SJCRH30 (cell line): ENCODE results near the gene RPS16. TPM values are rescaled to one million over a fixed set of nuclear protein-coding genes. Genes with fewer than 3 reads are reported as not detected.

Experiments used
- DNase-seq, 2 experiments: peaks; one replicate each; pipeline ENCODE4 v3.0.0-alpha.2; 2015 to 2020
- H3K27ac ChIP-seq: fragments of 250-450 bp; sonication (Bioruptor Pico); 2 replicates; pipeline ENCODE4 v1.5.1; 2020; ENCODE audit warnings: mild to moderate bottlenecking, moderate library complexity
- H3K27me3 ChIP-seq: fragments of 250-450 bp; sonication (Bioruptor Pico); 2 replicates; pipeline ENCODE4 v1.5.1; 2020; ENCODE audit warnings: mild to moderate bottlenecking, moderate library complexity
- H3K36me3 ChIP-seq: fragments of 250-450 bp; sonication (Bioruptor Pico); 2 replicates; pipeline ENCODE4 v1.5.1; 2020; ENCODE audit warnings: mild to moderate bottlenecking, moderate library complexity
- H3K4me1 ChIP-seq: fragments of 250-450 bp; sonication (Bioruptor Pico); 2 replicates; pipeline ENCODE4 v1.5.1; 2020; ENCODE audit warnings: mild to moderate bottlenecking, moderate library complexity
- H3K4me3 ChIP-seq: fragments of 250-450 bp; sonication (Bioruptor Pico); 2 replicates; pipeline ENCODE4 v1.5.1; 2020; ENCODE audit warnings: mild to moderate bottlenecking, moderate library complexity
- H3K9me3 ChIP-seq: fragments of 250-450 bp; sonication (Bioruptor Pico); replicated peaks from 2 replicates; pipeline ENCODE4 v1.5.1; 2020; ENCODE audit warnings: mild to moderate bottlenecking, moderate library complexity
- total RNA-seq: library from RNA; depleted of rRNA; stranded (reverse); fragments of >200 nt; shearing (Covaris generic); gene quantifications from 2 replicates; pipeline ENCODE4 v1.2.3, GENCODE V29; 2014

Gene RPS16
- total RNA-seq, 1 experiment from 2014 or later: 1,718 TPM

- peak overlapping the region; percentile 64 for H3K4me3 ChIP-seq
- H3K36me3 ChIP-seq: no peaks in the 10 kb centered on the region
- H3K27ac ChIP-seq: peak overlapping the region; percentile 49
- DNase-seq: peak; percentile 61 to 70
- peaks cover 14% of the 10 kb centered on the region for H3K4me1 ChIP-seq
- H3K9me3 ChIP-seq: no peaks in the 10 kb centered on the region
- H3K27me3 ChIP-seq: no peaks in the 10 kb centered on the region
Observed at GRCh38 chr19:39409208-39410016, 26.3 kb downstream of the RPS16 start.

GRCh38 chr19:39408392-39409207 lies 27.1 kb downstream of the RPS16 start:
- Histone ChIP-seq H3K36me3 (no peaks in the 10 kb centered on the region), H3K4me3 (no peak overlapping the region), H3K4me1 (peaks cover 19% of the 10 kb centered on the region), H3K27me3 (no peaks in the 10 kb centered on the region), H3K9me3 (no peaks in the 10 kb centered on the region), H3K27ac (no peak overlapping the region)
- no peak for DNase-seq

- Histone ChIP-seq H3K36me3 (no peaks in the 10 kb centered on the region), H3K4me1 (peaks cover 19% of the 10 kb centered on the region), H3K9me3 (no peaks in the 10 kb centered on the region), H3K27me3 (no peaks in the 10 kb centered on the region), H3K4me3 (peak overlapping the region; percentile 96), H3K27ac (no peak overlapping the region)
- DNase-seq: no peak
Observed at GRCh38 chr19:39407660-39408391, 27.9 kb downstream of the RPS16 start.

GRCh38 chr19:39407410-39407659 lies 28.4 kb downstream of the RPS16 start:
- Histone ChIP-seq H3K27me3 (no peaks in the 10 kb centered on the region), H3K36me3 (no peaks in the 10 kb centered on the region), H3K4me1 (peaks cover 21% of the 10 kb centered on the region), H3K27ac (no peak overlapping the region; the same call in 1 of the 2 replicates), H3K9me3 (no peaks in the 10 kb centered on the region), H3K4me3 (peak overlapping the region; percentile 96)
- no peak for DNase-seq

- Histone ChIP-seq H3K4me1 (peaks cover 23% of the 10 kb centered on the region), H3K4me3 (peak within 1 kb of the TSS; percentile 96), H3K27ac (peak within 1 kb of the TSS; percentile 32; the same call in 1 of the 2 replicates), H3K36me3 (no peaks in the 10 kb centered on the region), H3K27me3 (no peaks in the 10 kb centered on the region), H3K9me3 (no peaks in the 10 kb centered on the region)
- peak; percentile 83 to 90 for DNase-seq
Observed at GRCh38 chr19:39406656-39407409, 28.9 kb downstream of the RPS16 start, which contains the start of gene ZFP36. Gene ZFP36, plus strand, starts transcription at chr19:39406847. Its CDS starts 58 bp downstream, at chr19:39406905.

- Histone ChIP-seq H3K27me3 (no peaks in the 10 kb centered on the region), H3K36me3 (no peaks in the 10 kb centered on the region), H3K4me1 (peaks cover 18% of the 10 kb centered on the region), H3K4me3 (peak overlapping the region; percentile 96), H3K27ac (no peak overlapping the region; the same call in 1 of the 2 replicates), H3K9me3 (no peaks in the 10 kb centered on the region)
- DNase-seq: peak in 1 of 2 experiments; percentile 77
Observed at GRCh38 chr19:39405958-39406655, 29.6 kb downstream of the RPS16 start.

GRCh38 chr19:39405261-39405957 lies 30.3 kb downstream of the RPS16 start:
- peaks cover 15% of the 10 kb centered on the region for H3K4me1 ChIP-seq
- H3K27ac ChIP-seq: no peak overlapping the region
- no peaks in the 10 kb centered on the region for H3K9me3 ChIP-seq
- DNase-seq: no peak
- no peaks in the 10 kb centered on the region for H3K27me3 ChIP-seq
- H3K36me3 ChIP-seq: no peaks in the 10 kb centered on the region
- H3K4me3 ChIP-seq: no peak overlapping the region

GRCh38 chr19:39403331-39404312 lies 32.1 kb downstream of the RPS16 start:
- Histone ChIP-seq H3K27ac (peak overlapping the region; percentile 79), H3K4me3 (peak overlapping the region; percentile 68), H3K36me3 (no peaks in the 10 kb centered on the region), H3K4me1 (peaks cover 9% of the 10 kb centered on the region), H3K27me3 (no peaks in the 10 kb centered on the region), H3K9me3 (no peaks in the 10 kb centered on the region)
- DNase-seq: peak; percentile 95 to 96

- peak; percentile 91 for DNase-seq
- Histone ChIP-seq H3K36me3 (no peaks in the 10 kb centered on the region), H3K27ac (peak overlapping the region; percentile 79), H3K4me3 (peak overlapping the region; percentile 68), H3K4me1 (peaks cover 9% of the 10 kb centered on the region), H3K9me3 (no peaks in the 10 kb centered on the region), H3K27me3 (no peaks in the 10 kb centered on the region)
Observed at GRCh38 chr19:39402346-39403300, 33.1 kb downstream of the RPS16 start.

- peak overlapping the region; percentile 68 for H3K4me3 ChIP-seq
- H3K27ac ChIP-seq: no peak overlapping the region; the same call in 1 of the 2 replicates
- DNase-seq: no peak
- H3K36me3 ChIP-seq: no peaks in the 10 kb centered on the region
- H3K9me3 ChIP-seq: no peaks in the 10 kb centered on the region
- H3K27me3 ChIP-seq: no peaks in the 10 kb centered on the region
- peaks cover 12% of the 10 kb centered on the region for H3K4me1 ChIP-seq
Observed at GRCh38 chr19:39401549-39402345, 34.0 kb downstream of the RPS16 start.

- Histone ChIP-seq H3K27me3 (no peaks in the 10 kb centered on the region), H3K4me1 (peaks cover 12% of the 10 kb centered on the region), H3K27ac (no peak overlapping the region), H3K4me3 (no peak overlapping the region), H3K9me3 (no peaks in the 10 kb centered on the region), H3K36me3 (no peaks in the 10 kb centered on the region)
- DNase-seq: no peak
Observed at GRCh38 chr19:39401070-39401548, 34.6 kb downstream of the RPS16 start.
